Spleen (tissue), 7 donors: ENCODE measurements around the gene NCAPG2.

Experiments used
- CTCF ChIP-seq, 11 experiments: fragments of 200-600 bp in 7 of 11; fragments of 450-650 bp in 4 of 11; sonication (generic) in 4 of 11; IDR thresholded peaks in 8 of 11; conservative IDR thresholded peaks in 3 of 11; 1 replicate in 7 of 11; 2 replicates in 4 of 11; pipeline versions ENCODE4 v1.4.0 to v1.8.0; 2016 to 2021; ENCODE audit warnings: antibody characterized with exemption in 11 of 11, inconsistent platforms in 4 of 11, mild to moderate bottlenecking in 1 of 11
- POLR2A ChIP-seq, 3 donors: fragments of 450-650 bp; IDR thresholded peaks; one replicate each; pipeline ENCODE4 v1.5.1; 2017; ENCODE audit warnings: antibody characterized with exemption in 3 of 3, mild to moderate bottlenecking in 1 of 3
- POLR2AphosphoS5 ChIP-seq, 3 donors: sonication (generic); formaldehyde crosslinking; IDR thresholded peaks; one replicate each; pipeline ENCODE4 v1.5.1; 2017; ENCODE audit warnings: antibody characterized with exemption in 3 of 3
- donor health status: DM: no; HTN: no; CAD: no; lungs with moderate emphysema.
- donor health status: DM: no; HTN: no; CAD: no.
- donor health status: DM: no; HTN: no; CAD: no.

- no peak for TF ChIP-seq POLR2A (IDR thresholded peaks at IDR 0.05)
- TF ChIP-seq CTCF (IDR thresholded peaks at IDR 0.05 in 8 of 11, conservative IDR thresholded peaks at IDR 0.05 in 3 of 11) = no peak
- TF ChIP-seq POLR2AphosphoS5 (IDR thresholded peaks at IDR 0.05) = no peak
These were observed 120.8 kb downstream of the NCAPG2 start for GRCh38 chr7:158583810-158584209.
